OCI-LY1 (cell line): ENCODE data around the gene OR4P4.

Source experiments
- H2AFZ ChIP-seq: fragments of 200-600 bp; sonication (generic), shearing (Covaris generic); 2 replicates; pipeline ENCODE4 v1.6.0; 2014; ENCODE audit warnings: antibody characterized with exemption, mild to moderate bottlenecking, low read length
- H3F3A ChIP-seq: fragments of 200-600 bp; sonication (generic), shearing (Covaris generic); 2 replicates; pipeline ENCODE4 v1.6.0; 2014; ENCODE audit warnings: mild to moderate bottlenecking, antibody characterized with exemption, low read length, moderate library complexity; ENCODE audit not compliant: insufficient read depth
- H3K27ac ChIP-seq: fragments of 200-600 bp; sonication (generic); 2 replicates; pipeline ENCODE4 v1.5.1; 2014; ENCODE audit warnings: low read length, mixed run types, mild to moderate bottlenecking, low read depth; ENCODE audit not compliant: poor library complexity, severe bottlenecking
- H3K27me3 ChIP-seq: fragments of 200-600 bp; sonication (generic); 2 replicates; pipeline ENCODE4 v1.6.0; 2014; ENCODE audit warnings: antibody characterized with exemption, mild to moderate bottlenecking, low read length, moderate library complexity; ENCODE audit not compliant: insufficient read depth
- H3K36me3 ChIP-seq: fragments of 200-600 bp; sonication (generic); 2 replicates; pipeline ENCODE4 v1.6.1; 2014; ENCODE audit warnings: mild to moderate bottlenecking, antibody characterized with exemption, low read length, moderate library complexity, mixed read lengths; ENCODE audit not compliant: insufficient read depth
- H3K4me1 ChIP-seq: fragments of 200-600 bp; sonication (generic); 2 replicates; pipeline ENCODE4 v1.5.1; 2014; ENCODE audit warnings: mild to moderate bottlenecking, low read length, moderate library complexity; ENCODE audit not compliant: insufficient read depth, severe bottlenecking
- H3K4me2 ChIP-seq: fragments of 200-600 bp; sonication (generic), shearing (Covaris generic); 2 replicates; pipeline ENCODE4 v1.6.1; 2014; ENCODE audit warnings: low read length
- H3K4me3 ChIP-seq: fragments of 200-600 bp; sonication (generic); 2 replicates; pipeline ENCODE4 v1.5.1; 2014; ENCODE audit warnings: low read length, low read depth, mild to moderate bottlenecking, mixed read lengths; ENCODE audit not compliant: poor library complexity, severe bottlenecking
- H3K79me2 ChIP-seq: fragments of 200-600 bp; shearing (Covaris generic); 2 replicates; pipeline ENCODE4 v1.6.1; 2016; ENCODE audit warnings: mixed run types, low read length, mixed read lengths; ENCODE audit not compliant: insufficient read depth
- H3K9ac ChIP-seq: fragments of 200-600 bp; sonication (generic), shearing (Covaris generic); 2 replicates; pipeline ENCODE4 v1.6.1; 2014; ENCODE audit warnings: mild to moderate bottlenecking, low read length, mixed read lengths
- H3K9me2 ChIP-seq: fragments of 200-600 bp; sonication (generic), shearing (Covaris generic); 2 replicates; pipeline ENCODE4 v1.6.1; 2014; ENCODE audit warnings: low read depth, mild to moderate bottlenecking, low read length, mixed read lengths
- H3K9me3 ChIP-seq: fragments of 200-600 bp; shearing (Covaris generic); 2 replicates; pipeline ENCODE4 v1.6.1; 2014; ENCODE audit warnings: low read length, mixed read lengths
- H4K20me1 ChIP-seq: fragments of 200-600 bp; sonication (generic), shearing (Covaris generic); 2 replicates; pipeline ENCODE4 v1.6.0; 2016; ENCODE audit warnings: mild to moderate bottlenecking, low read length; ENCODE audit not compliant: insufficient read depth
- CTCF ChIP-seq: fragments of 200-600 bp; sonication (generic), shearing (Covaris generic); IDR thresholded peaks from 2 replicates; pipeline ENCODE4 v1.5.1; 2017; ENCODE audit warnings: mild to moderate bottlenecking, antibody characterized with exemption, low read length, moderate library complexity, mixed read lengths
- EZH2 ChIP-seq: fragments of 200-600 bp; sonication (generic), shearing (Covaris generic); IDR thresholded peaks from 2 replicates; pipeline ENCODE4 v1.8.0; 2017; ENCODE audit warnings: borderline replicate concordance, mixed run types, mild to moderate bottlenecking, antibody characterized with exemption, low read length, moderate library complexity, mixed read lengths

The OR4P4 gene

GRCh38 chr11:55669376-55669775, 34.5 kb downstream of the OR4P4 start:
- Histone ChIP-seq H3K9ac (no peak overlapping the region), H4K20me1 (no peaks in the 10 kb centered on the region), H3K4me3 (no peak overlapping the region), H3K36me3 (no peaks in the 10 kb centered on the region), H3K4me1 (no peaks in the 10 kb centered on the region), H3K27ac (no peak overlapping the region), H3K9me2 (no peaks in the 10 kb centered on the region), H3K4me2 (no peak overlapping the region), H2AFZ (no peak overlapping the region), H3K9me3 (no peaks in the 10 kb centered on the region), H3F3A (no peaks in the 10 kb centered on the region), H3K27me3 (no peaks in the 10 kb centered on the region), H3K79me2 (no peaks in the 10 kb centered on the region)
- no peak for TF ChIP-seq CTCF
- no peak for TF ChIP-seq EZH2

DNA sequence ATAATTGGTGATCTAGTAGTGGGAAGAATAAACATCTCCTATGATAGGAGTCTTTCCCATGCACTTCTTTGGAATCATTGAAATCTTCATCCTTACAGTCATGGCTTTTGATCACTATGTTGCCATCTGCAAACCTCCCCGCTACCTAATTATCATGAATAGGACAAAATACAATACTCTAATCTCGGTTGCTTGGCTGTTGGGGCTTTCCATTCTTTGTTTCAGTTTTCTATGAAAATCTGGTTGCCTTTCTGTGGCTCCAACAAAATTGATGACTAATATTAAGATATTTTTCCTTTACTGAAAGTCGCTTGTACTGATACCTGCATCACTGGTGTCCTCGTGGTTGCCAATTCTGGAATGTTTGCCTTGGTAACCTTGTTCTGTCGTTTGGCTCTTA, 38.9 kb downstream of the OR4P4 start:
- Histone ChIP-seq H3K27me3 (no peaks in the 10 kb centered on the region), H3K9me2 (no peaks in the 10 kb centered on the region), H3K9ac (no peak overlapping the region), H3K36me3 (no peaks in the 10 kb centered on the region), H3K9me3 (no peaks in the 10 kb centered on the region), H2AFZ (no peak overlapping the region), H3K4me1 (no peaks in the 10 kb centered on the region), H3K4me3 (no peak overlapping the region), H3K4me2 (no peak overlapping the region), H3K27ac (no peak overlapping the region), H3K79me2 (no peaks in the 10 kb centered on the region), H4K20me1 (no peaks in the 10 kb centered on the region), H3F3A (no peaks in the 10 kb centered on the region)
- no peak for TF ChIP-seq CTCF
- TF ChIP-seq EZH2 = no peak
